Psoas muscle (tissue), 8 donors: ENCODE measurements around the gene IL9R. TPM values are rescaled to one million over a fixed set of nuclear protein-coding genes. Genes with fewer than 3 reads are reported as not detected.

Experiments used
- ATAC-seq, 4 donors: fragments of 200-7000 bp; cut with Tn5 transposase; one replicate each; pipeline ENCODE4 v1.9.1; 2020; ENCODE audit warnings: moderate library complexity in 3 of 4, mild to moderate bottlenecking in 2 of 4
- DNase-seq, 2 donors: peaks; one replicate each; pipeline ENCODE4 v3.0.0-alpha.2; 2020
- H3K27ac ChIP-seq: fragments of 200-600 bp; one replicate; pipeline ENCODE4 v1.8.0; 2022
- H3K27me3 ChIP-seq, 3 donors: fragments of 200-600 bp in 1 of 3; one replicate each; pipeline versions ENCODE4 v1.6.1 to v1.8.0; 2013 to 2022; ENCODE audit warnings: low read length in 2 of 3, mild to moderate bottlenecking in 2 of 3, moderate library complexity in 1 of 3; ENCODE audit not compliant: insufficient read depth in 3 of 3
- H3K36me3 ChIP-seq, 2 donors: fragments of 200-600 bp in 1 of 2; one replicate each; pipeline versions ENCODE4 v1.6.1 to v1.8.0; 2013 to 2022; ENCODE audit warnings: low read depth in 1 of 2, mild to moderate bottlenecking in 1 of 2, moderate library complexity in 1 of 2; ENCODE audit not compliant: insufficient read depth in 1 of 2
- H3K4me1 ChIP-seq: fragments of 200-600 bp; one replicate; pipeline ENCODE4 v1.8.0; 2022
- H3K4me3 ChIP-seq: fragments of 200-600 bp; one replicate; pipeline ENCODE4 v1.8.0; 2022; ENCODE audit warnings: mild to moderate bottlenecking
- H3K9me3 ChIP-seq: fragments of 200-600 bp; one replicate; pipeline ENCODE4 v1.8.0; 2022
- CTCF ChIP-seq: fragments of 200-600 bp; IDR thresholded peaks from one replicate; pipeline ENCODE4 v1.8.0; 2022; ENCODE audit warnings: antibody characterized with exemption
- WGBS, 3 donors: extraction: QIAGEN DNeasy Blood & Tissue Kit; methylation state at CpG; one replicate each; pipeline versions ENCODE4 v1.1.6 to v1.1.7; 2013; 5-methylcytosine and 5-hydroxymethylcytosine counted together
- intact Hi-C, 2 donors: fragments of 100-400 bp; cut with DNase I; formaldehyde crosslinking; loops; one replicate each; pipeline versions ENCODE4 v1.11.0 to v1.14.2; 2022
- long read RNA-seq, 2 donors: library from polyadenylated mRNA; unstranded; transcript quantifications; one replicate each; pipeline ENCODE4 v2.0.0, GENCODE V29; 2021
- polyA plus RNA-seq, 3 donors: library from polyadenylated mRNA; stranded (reverse); fragments of 200-250 nt; gene quantifications; one replicate each; pipeline ENCODE4 v1.2.3, GENCODE V29; 2013
- total RNA-seq, 4 donors: library from RNA; stranded (reverse); fragmentation: NEBNext Ultra II Directional in 2 of 4; extraction: Animal tissue kit (Norgen Biotek cat#: 25700) in 2 of 4; gene quantifications; one replicate each; pipeline versions ENCODE4 v1.2.1 to v1.2.4, GENCODE V29; 2021 to 2023
- donor health status: healthy with polysubstance abuse.
- donor health status: DM: no; HTN: no; CAD: no; lungs with moderate emphysema.
- donor health status: Bipolar disorder and iron deficiency.
- donor health status: healthy.
- donor health status: DM: yes; HTN: yes; CAD: no.
- donor health status: DM: no; HTN: no; CAD: no.
- donor health status: DM: no; HTN: no; CAD: no.
- donor health status: DM: yes; HTN: yes; CAD: no.

Gene IL9R
- total RNA-seq (under 1 TPM in 1 of 4 donors, not detected in 3; 0.27 TPM), polyA plus RNA-seq (under 1 TPM in 2 of 3 donors, not detected in 1; 0.09 to 0.21 TPM)
- long read RNA-seq, donor 1 = 0 reads
- long read RNA-seq, donor 2 = 0 reads

DNA sequence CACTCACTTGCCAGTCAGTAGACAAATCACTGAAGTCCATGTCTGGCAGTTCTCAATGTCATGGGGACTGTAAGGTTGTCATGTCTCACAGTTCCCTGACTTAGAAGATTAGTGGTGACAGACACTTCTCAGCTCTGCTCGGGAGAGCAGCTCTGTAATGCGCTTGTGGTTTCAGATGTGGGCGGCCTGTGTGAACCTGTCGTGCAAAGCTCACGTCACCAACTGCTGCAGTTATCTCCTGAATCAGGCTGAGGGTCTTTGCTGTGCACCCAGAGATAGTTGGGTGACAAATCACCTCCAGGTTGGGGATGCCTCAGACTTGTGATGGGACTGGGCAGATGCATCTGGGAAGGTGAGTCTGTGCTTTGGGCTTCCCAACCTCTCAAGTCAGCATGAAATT is at the start of gene IL9R:
IL9R (plus strand) TSS at position 261 of the 400 bp plus-strand sequence; CDS start at position 325, 64 bp downstream.
- no peaks in the 10 kb centered on the region for H3K27me3 ChIP-seq
- no peak within 1 kb of the TSS for H3K27ac ChIP-seq
- H3K36me3 ChIP-seq = no peaks in the 10 kb centered on the region
- no peak for TF ChIP-seq CTCF
- WGBS, 3 donors = 63 to 73% (median 68%) methylated on average over 5 of the region's 5 CpGs
- no peak for DNase-seq
- H3K4me1 ChIP-seq = no peaks in the 10 kb centered on the region
- H3K9me3 ChIP-seq = no peaks in the 10 kb centered on the region
- no peak within 1 kb of the TSS for H3K4me3 ChIP-seq
- intact Hi-C loops = no loop called here
- ATAC-seq = no peak

DNA sequence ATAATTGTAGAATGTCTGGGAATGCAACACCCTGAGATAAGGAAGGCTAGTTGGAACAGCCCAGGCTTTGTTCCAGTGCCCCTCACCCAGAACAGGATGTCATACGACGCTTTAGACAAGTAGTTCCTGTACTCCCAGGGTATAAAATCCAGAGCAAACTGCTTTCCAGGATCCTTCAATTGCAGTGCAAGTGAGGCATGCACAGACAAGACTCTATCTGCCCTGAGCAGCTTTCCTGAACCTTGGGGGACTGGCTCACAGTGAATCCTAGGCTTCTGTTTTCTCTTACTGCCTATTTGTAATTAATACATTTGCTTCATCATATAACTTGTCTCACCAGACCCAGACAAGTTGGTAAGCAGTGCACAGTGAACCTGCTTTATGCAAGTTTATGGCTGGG is 48.4 kb upstream of the IL9R start:
- ATAC-seq = no peak
- no peaks in the 10 kb centered on the region for H3K27me3 ChIP-seq
- H3K27ac ChIP-seq = no peak overlapping the region
- TF ChIP-seq CTCF = no peak
- no peak overlapping the region for H3K4me3 ChIP-seq
- no peaks in the 10 kb centered on the region for H3K4me1 ChIP-seq
- H3K36me3 ChIP-seq = no peaks in the 10 kb centered on the region
- no peaks in the 10 kb centered on the region for H3K9me3 ChIP-seq
- no peak for DNase-seq
- WGBS, 3 donors = 47 to 65% (median 62%) methylated on average over 2 of the region's 2 CpGs
- intact Hi-C loops = no loop called here

DNA sequence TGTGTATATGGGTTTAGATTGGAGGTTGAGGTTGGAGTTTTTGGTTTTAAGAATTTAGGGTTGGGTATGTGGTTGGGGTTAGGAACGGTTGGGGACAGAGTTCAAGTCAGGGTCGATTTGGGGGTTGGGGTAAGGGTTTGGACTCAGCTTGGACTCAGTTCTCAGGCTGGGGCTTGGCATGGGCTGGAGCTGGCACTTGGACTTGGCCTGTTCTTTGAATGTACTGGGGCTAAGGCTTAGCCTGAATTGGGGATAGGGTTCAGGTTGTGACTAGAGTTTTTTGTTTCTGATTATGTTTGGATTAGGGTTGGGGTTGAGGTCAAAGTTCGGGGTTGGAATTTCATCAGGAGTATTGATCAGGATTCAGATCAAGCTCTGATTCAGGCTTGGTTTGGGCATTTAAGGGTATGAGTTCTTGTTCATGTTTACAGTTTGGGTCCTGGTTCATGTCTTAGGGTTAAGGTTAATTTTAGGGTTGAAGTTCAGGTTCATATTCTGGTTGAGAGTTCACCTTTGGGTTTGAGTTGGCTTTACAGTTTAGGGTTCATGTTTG is 46.2 kb upstream of the IL9R start:
- intact Hi-C loops = no loop called here
- DNase-seq (no peak), ATAC-seq (no peak)
- no peaks in the 10 kb centered on the region for H3K9me3 ChIP-seq
- H3K36me3 ChIP-seq = no peaks in the 10 kb centered on the region
- WGBS, 3 donors = 60 to 67% (median 64%) methylated on average over 3 of the region's 3 CpGs
- H3K4me3 ChIP-seq = no peak overlapping the region
- TF ChIP-seq CTCF = no peak
- H3K27me3 ChIP-seq = peaks cover 0 to 2% (median 0%) of the 10 kb centered on the region in 3 donors
- H3K4me1 ChIP-seq = no peaks in the 10 kb centered on the region
- no peak overlapping the region for H3K27ac ChIP-seq

DNA sequence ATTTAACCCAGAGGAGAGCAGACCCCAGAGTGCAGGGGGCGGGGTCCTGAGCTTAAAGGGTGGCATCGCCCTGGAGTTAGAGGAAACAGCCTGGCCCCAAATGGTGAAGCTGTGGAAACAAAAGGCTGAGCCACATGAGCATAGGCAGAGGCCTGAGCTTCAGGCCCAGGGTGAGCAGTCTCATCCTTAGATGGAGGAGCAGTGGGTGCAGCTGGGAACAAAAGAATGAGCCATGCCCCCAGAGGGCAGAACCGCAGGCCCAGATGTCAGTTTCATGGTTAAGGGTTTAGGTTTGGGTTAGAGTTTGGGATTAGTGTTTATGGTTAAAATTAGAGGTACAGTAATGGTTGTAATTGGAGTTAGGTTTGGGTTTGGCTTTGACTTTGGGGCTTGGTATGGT is 44.4 kb upstream of the IL9R start:
- no peak for TF ChIP-seq CTCF
- ATAC-seq (no peak), DNase-seq (no peak)
- no peaks in the 10 kb centered on the region for H3K36me3 ChIP-seq
- 67 to 79% (median 73%) methylated on average over 3 of the region's 3 CpGs for WGBS, 3 donors
- no peaks in the 10 kb centered on the region for H3K9me3 ChIP-seq
- no peaks in the 10 kb centered on the region for H3K4me1 ChIP-seq
- H3K27ac ChIP-seq = no peak overlapping the region
- H3K27me3 ChIP-seq = peaks cover 0 to 2% (median 0%) of the 10 kb centered on the region in 3 donors
- intact Hi-C loops = no loop called here
- no peak overlapping the region for H3K4me3 ChIP-seq

GRCh38 chrX:155954793-155955192 is 42.7 kb upstream of the IL9R start:
- intact Hi-C loops = no loop called here
- H3K4me3 ChIP-seq = no peak overlapping the region
- 31 to 32% (median 32%) methylated on average over 1 of the region's 1 CpG for WGBS, 3 donors

More at GRCh38 chrX:155954793-155955192, 42.7 kb upstream of the IL9R start:
- Histone ChIP-seq H3K27ac (no peak overlapping the region), H3K9me3 (no peaks in the 10 kb centered on the region), H3K4me1 (no peaks in the 10 kb centered on the region), H3K36me3 (no peaks in the 10 kb centered on the region), H3K27me3 (peaks cover 0 to 2% (median 0%) of the 10 kb centered on the region in 3 donors)
- no peak for DNase-seq
- no peak for TF ChIP-seq CTCF
- ATAC-seq = no peak
